ENCODE data around the gene CD70. TPM values are rescaled to one million over a fixed set of nuclear protein-coding genes. Genes with fewer than 3 reads are reported as not detected.

The CD70 gene
- total and polyA plus RNA-seq, 2 of the 8 experiments (the other 6 are each of a cell fraction or from before 2014, with no cell fraction given), result 1.3 to 12.0 TPM

DNA sequence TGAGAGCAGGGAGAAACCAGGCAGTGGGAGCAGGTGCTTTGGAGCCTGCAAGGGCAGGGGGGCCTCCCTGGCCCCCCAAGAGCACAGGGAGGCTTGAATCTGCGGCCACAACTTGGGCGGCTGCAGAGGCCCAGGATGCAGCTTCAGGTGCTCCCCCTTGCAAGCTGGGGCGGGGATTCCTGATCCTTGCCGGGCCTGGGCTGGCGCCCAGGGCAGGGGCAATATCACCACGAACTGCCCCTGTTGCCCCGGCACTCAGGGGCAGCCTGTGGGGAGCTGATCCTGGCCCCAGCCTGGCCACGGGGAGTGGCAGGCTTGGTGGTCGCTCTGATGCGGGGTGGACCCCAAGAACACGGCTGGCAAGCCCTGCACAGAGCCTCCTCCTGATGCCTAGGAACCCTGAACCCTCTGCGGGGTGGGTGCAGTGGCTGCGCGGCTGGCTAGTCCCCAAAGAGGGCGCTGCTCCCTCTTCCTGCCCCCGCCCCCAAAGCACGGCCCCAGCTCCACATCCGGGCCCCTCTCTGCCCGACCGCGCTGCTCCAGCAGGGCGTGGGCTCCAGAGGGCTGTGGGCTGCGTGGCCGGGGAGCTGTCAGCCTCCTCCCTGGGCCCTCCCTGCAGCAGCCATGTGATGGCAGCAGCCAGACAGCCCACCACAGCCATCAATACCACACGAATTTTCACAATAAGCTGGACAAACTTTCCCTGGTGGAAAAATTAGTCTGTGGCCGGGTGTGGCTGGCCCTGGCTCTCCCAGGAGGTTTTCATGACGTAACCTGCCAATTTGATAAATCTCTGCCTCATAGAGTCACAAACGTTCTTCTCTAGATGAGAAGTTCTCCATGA lies 39.1 kb downstream of the CD70 start (continued):
- TF ChIP-seq RBBP5 (IDR thresholded peaks at IDR 0.05; ENCODE audit: borderline replicate concordance, low read depth, low read length) (0 out of 2 replicates have a peak, but pooled peaks have one; percentile 55), SIN3A (conservative IDR thresholded peaks at IDR 0.05 in 1 of 2, IDR thresholded peaks at IDR 0.05 in 1 of 2; ENCODE audit: low read depth in 1 of 2, low read length in 2 of 2) (peak in 1 of 2 experiments; percentile 34; a peak in 1 of 4 replicates), CREB1 (IDR thresholded peaks at IDR 0.05) (peak; percentile 53; the same call in 1 of the 2 replicates), YY1 (IDR thresholded peaks at IDR 0.05; ENCODE audit: low read depth, low read length) (no peak), BACH1 (IDR thresholded peaks at IDR 0.05; ENCODE audit: low read length) (peak; percentile 66; the same call in 1 of the 2 replicates), BCL11A (IDR thresholded peaks at IDR 0.05; ENCODE audit: low read depth in 2 of 2, low read length in 2 of 2) (no peak), KDM1A (IDR thresholded peaks at IDR 0.05; ENCODE audit: borderline replicate concordance, low read length) (no peak), CHD2 (IDR thresholded peaks at IDR 0.05; ENCODE audit: low read length) (0 out of 2 replicates have a peak, but pooled peaks have one; percentile 34), CBX8 (IDR thresholded peaks at IDR 0.05; ENCODE audit: borderline replicate concordance, low read depth, low read length) (no peak)
- TF ChIP-seq, protein P1, sequence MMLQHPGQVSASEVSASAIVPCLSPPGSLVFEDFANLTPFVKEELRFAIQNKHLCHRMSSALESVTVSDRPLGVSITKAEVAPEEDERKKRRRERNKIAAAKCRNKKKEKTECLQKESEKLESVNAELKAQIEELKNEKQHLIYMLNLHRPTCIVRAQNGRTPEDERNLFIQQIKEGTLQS (IDR thresholded peaks at IDR 0.05; ENCODE audit: insufficient read depth, low read depth, low read length), result no peak
- TF ChIP-seq, protein P2, sequence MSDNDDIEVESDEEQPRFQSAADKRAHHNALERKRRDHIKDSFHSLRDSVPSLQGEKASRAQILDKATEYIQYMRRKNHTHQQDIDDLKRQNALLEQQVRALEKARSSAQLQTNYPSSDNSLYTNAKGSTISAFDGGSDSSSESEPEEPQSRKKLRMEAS (IDR thresholded peaks at IDR 0.05), result peak; percentile 72
